Prostate gland (tissue), 2 donors: Measurements from ENCODE around the gene ASB16.
A peak's percentile ranks its signal among the peaks of the same experiment; 100 is the strongest.

Source experiments
- CTCF ChIP-seq, 4 experiments: fragments of 200-600 bp in 2 of 4; fragments of 450-650 bp in 2 of 4; sonication (generic) in 2 of 4; IDR thresholded peaks; 1 replicate in 3 of 4; 2 replicates in 1 of 4; pipeline ENCODE4 v1.5.1; 2016 to 2019; ENCODE audit warnings: antibody characterized with exemption in 4 of 4, mild to moderate bottlenecking in 2 of 4, moderate library complexity in 2 of 4
- POLR2A ChIP-seq: fragments of 450-650 bp; IDR thresholded peaks from one replicate; pipeline ENCODE4 v1.6.1; 2016; ENCODE audit warnings: antibody characterized with exemption, mild to moderate bottlenecking
- POLR2AphosphoS5 ChIP-seq: sonication (generic); formaldehyde crosslinking; IDR thresholded peaks from one replicate; pipeline ENCODE4 v1.6.1; 2017; ENCODE audit warnings: antibody characterized with exemption

GRCh38 chr17:44170499-44171201 lies at the start of gene ASB16:
- TF ChIP-seq CTCF (IDR thresholded peaks at IDR 0.05), result no peak
- no peak for TF ChIP-seq POLR2A
- peak; percentile 69 for TF ChIP-seq POLR2AphosphoS5
